GM23248 (cell line): ENCODE results near the gene TMEM40.

Source experiments
- EZH2 ChIP-seq: fragments of 200-600 bp; sonication (generic); IDR thresholded peaks from 2 replicates; pipeline ENCODE4 v1.6.1; 2018; ENCODE audit warnings: antibody characterized with exemption, mild to moderate bottlenecking; ENCODE audit not compliant: insufficient read depth, poor library complexity, severe bottlenecking
- EZH2phosphoT487 ChIP-seq: fragments of 200-600 bp; sonication (generic); IDR thresholded peaks from 2 replicates; pipeline ENCODE4 v1.6.1; 2018; ENCODE audit warnings: antibody characterized with exemption, moderate library complexity, mild to moderate bottlenecking, low read depth; ENCODE audit not compliant: insufficient read depth

- TF ChIP-seq EZH2 (no peak), EZH2phosphoT487 (peak; percentile 40; the same call in 1 of the 2 replicates)
Observed at GRCh38 chr3:12705981-12706380, 53.1 kb downstream of the TMEM40 start.
